Measurements from ENCODE around the gene AP5S1. TPM values are rescaled to one million over a fixed set of nuclear protein-coding genes. Genes with fewer than 3 reads are reported as not detected.

Gene AP5S1
- total and polyA plus RNA-seq, 11 donors: 9.5 to 18.6 (median 11.4) TPM

DNA sequence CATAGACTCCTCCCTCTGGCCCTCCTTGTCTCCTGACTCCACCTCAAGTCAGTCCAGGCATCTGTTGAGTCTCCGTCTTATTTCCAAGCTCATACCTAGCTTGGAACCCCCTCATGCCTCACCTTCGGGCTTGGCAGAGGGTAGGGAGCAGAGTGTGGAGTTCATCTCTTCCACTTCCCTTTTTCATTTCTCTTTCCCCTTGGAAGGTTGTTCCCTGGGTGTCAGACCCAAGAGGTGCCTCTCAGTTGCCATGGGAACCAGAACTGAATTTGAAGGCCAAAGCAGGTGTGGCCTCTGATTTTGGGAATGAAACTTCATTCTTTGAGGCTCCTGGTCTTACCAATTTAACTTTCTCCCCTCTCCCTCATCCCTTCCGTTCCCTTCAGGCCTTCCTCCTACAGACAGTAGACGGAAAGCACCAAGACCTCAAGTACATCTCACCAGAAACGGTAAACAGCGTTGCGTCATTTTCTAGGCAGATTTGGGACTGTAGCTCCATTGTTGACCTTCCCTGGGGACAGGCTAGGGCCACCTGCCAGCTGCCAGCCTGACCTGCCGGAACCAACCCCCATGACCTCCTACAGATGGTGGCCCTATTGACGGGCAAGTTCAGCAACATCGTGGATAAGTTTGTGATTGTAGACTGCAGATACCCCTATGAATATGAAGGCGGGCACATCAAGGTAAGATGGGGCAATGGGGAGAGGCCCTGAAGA, 17.7 kb upstream of the AP5S1 start:
- Histone ChIP-seq H3K27me3 (no peaks in the 10 kb centered on the region), H3K4me1 (peaks cover 6 to 64% (median 21%) of the 10 kb centered on the region in 12 donors), H3K4me3 (no peak overlapping the region), H3K9me3 (no peaks in the 10 kb centered on the region), H3K36me3 (peaks cover 0 to 76% (median 27%) of the 10 kb centered on the region in 9 donors), H3K27ac (no peak overlapping the region)
- DNase-seq (peak in 1 of 5 donors; percentile 11), ATAC-seq (no peak)
- 92 to 95% (median 93%) methylated on average over 11 of the region's 11 CpGs for WGBS, 4 donors
- intact Hi-C loops (cut with DNase I): no loop called here
- TF ChIP-seq, protein P1, sequence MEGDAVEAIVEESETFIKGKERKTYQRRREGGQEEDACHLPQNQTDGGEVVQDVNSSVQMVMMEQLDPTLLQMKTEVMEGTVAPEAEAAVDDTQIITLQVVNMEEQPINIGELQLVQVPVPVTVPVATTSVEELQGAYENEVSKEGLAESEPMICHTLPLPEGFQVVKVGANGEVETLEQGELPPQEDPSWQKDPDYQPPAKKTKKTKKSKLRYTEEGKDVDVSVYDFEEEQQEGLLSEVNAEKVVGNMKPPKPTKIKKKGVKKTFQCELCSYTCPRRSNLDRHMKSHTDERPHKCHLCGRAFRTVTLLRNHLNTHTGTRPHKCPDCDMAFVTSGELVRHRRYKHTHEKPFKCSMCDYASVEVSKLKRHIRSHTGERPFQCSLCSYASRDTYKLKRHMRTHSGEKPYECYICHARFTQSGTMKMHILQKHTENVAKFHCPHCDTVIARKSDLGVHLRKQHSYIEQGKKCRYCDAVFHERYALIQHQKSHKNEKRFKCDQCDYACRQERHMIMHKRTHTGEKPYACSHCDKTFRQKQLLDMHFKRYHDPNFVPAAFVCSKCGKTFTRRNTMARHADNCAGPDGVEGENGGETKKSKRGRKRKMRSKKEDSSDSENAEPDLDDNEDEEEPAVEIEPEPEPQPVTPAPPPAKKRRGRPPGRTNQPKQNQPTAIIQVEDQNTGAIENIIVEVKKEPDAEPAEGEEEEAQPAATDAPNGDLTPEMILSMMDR (IDR thresholded peaks at IDR 0.05): no peak

DNA sequence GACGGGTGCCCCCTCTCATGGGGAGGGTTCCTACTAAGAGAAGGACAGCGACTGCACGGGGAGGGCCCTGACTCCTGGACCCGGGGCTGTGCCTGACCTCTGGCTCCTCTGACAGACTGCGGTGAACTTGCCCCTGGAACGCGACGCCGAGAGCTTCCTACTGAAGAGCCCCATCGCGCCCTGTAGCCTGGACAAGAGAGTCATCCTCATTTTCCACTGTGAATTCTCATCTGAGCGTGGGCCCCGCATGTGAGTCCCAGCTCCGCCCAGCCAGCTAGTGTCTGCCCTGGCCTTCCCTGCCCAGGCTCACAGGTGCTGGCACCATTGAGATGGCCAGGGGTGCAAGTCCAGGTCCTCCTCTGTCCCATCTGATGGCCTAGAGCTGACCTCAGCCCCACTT, 17.1 kb upstream of the AP5S1 start:
- Histone ChIP-seq H3K9me3 (no peaks in the 10 kb centered on the region), H3K36me3 (peaks cover 0 to 75% (median 27%) of the 10 kb centered on the region in 9 donors), H3K27me3 (no peaks in the 10 kb centered on the region), H3K27ac (no peak overlapping the region), H3K4me1 (peaks cover 8 to 64% (median 27%) of the 10 kb centered on the region in 12 donors), H3K4me3 (no peak overlapping the region)
- intact Hi-C loops (cut with DNase I): no loop called here
- TF ChIP-seq, protein P1 (IDR thresholded peaks at IDR 0.05): no peak
- TF ChIP-seq POLR2A (IDR thresholded peaks at IDR 0.05): no peak
- ATAC-seq (no peak), DNase-seq (peak in 2 of 5 donors; percentile 18 to 20)
- 93 to 97% (median 95%) methylated on average over 14 of the region's 14 CpGs for WGBS, 4 donors

GRCh38 chr20:3803854-3804253, 16.5 kb upstream of the AP5S1 start:
- 90 to 98% (median 93%) methylated on average over 6 of the region's 6 CpGs for WGBS, 4 donors
- Histone ChIP-seq H3K27ac (peak overlapping the region in 1 of 12 donors; percentile 94), H3K27me3 (no peaks in the 10 kb centered on the region), H3K36me3 (peaks cover 0 to 70% (median 27%) of the 10 kb centered on the region in 9 donors), H3K4me3 (no peak overlapping the region), H3K4me1 (peaks cover 11 to 64% (median 29%) of the 10 kb centered on the region in 12 donors), H3K9me3 (no peaks in the 10 kb centered on the region)
- no peak for TF ChIP-seq POLR2A (IDR thresholded peaks at IDR 0.05)
- TF ChIP-seq, protein P1 (IDR thresholded peaks at IDR 0.05): no peak
- peak in 2 of 5 donors; percentile 13 to 22 for DNase-seq
- intact Hi-C loops (cut with DNase I): no loop called here
- ATAC-seq: no peak

GRCh38 chr20:3804254-3804751, 16.0 kb upstream of the AP5S1 start:
- H3K36me3 ChIP-seq: peaks cover 0 to 67% (median 27%) of the 10 kb centered on the region in 9 donors
- intact Hi-C loops (cut with DNase I): no loop called here
- TF ChIP-seq, protein P1 (IDR thresholded peaks at IDR 0.05): no peak
- no peak for TF ChIP-seq POLR2A (IDR thresholded peaks at IDR 0.05)
- H3K4me3 ChIP-seq: no peak overlapping the region
- no peak for ATAC-seq
- H3K27ac ChIP-seq: peak overlapping the region in 1 of 12 donors; percentile 94
- DNase-seq: peak in 2 of 5 donors; percentile 9 to 26
- peaks cover 11 to 61% (median 29%) of the 10 kb centered on the region in 12 donors for H3K4me1 ChIP-seq
- H3K27me3 ChIP-seq: no peaks in the 10 kb centered on the region
- H3K9me3 ChIP-seq: no peaks in the 10 kb centered on the region
- 87 to 94% (median 89%) methylated on average over 11 of the region's 11 CpGs for WGBS, 4 donors

Measured in heart left ventricle (tissue), 16 donors.